Heart left ventricle (tissue), 13 donors: ENCODE data around the gene ERCC6L.

Experiments
- POLR2A ChIP-seq, 2 donors: fragments of 450-650 bp; IDR thresholded peaks; one replicate each; pipeline ENCODE4 v1.6.1; 2017; ENCODE audit warnings: antibody characterized with exemption in 2 of 2, mild to moderate bottlenecking in 2 of 2, moderate library complexity in 2 of 2
- TF ChIP-seq, protein P1 (sequence below), 12 donors: fragments of 200-600 bp; sonication (generic) in 4 of 12; IDR thresholded peaks; one replicate each; pipeline versions ENCODE4 v1.5.0 to v1.8.0; 2018 to 2022; ENCODE audit warnings: antibody characterized with exemption in 12 of 12, mild to moderate bottlenecking in 5 of 12
- donor health status: ischemic (EF 13 %, LVEDD 7.1; RV severe dilation, severe dysfunction).
- donor health status: DM: no; HTN: yes; CAD: no.
- donor health status: DM: no; HTN: no; CAD: no.
- donor health status: ischemic (EF 25% LVEDD 6.9; RV normal size, moderate dysfunction).
- donor health status: ischemic (EF 25% LVEDD 5.7; RV mildly dilated, moderate dysfunction).
- donor health status: ischemic (EF 35%, LVEDD 5.7; RV mildly dilated, moderate dysfunction).
- donor health status: nonischemic (EF 11% LVEDD 7.7; RV severe dilation, severe dysfunction).
- donor health status: DM: yes; HTN: yes; CAD: no.
- donor health status: PGD.
- donor health status: ischemic (EF 29% LVEDD 5.4; RV normal size, mild dysfunction).
- donor health status: nonischemic (EF 23%, LVEDD 6.1; RV moderate dilation, normal function).

- TF ChIP-seq, protein P1, sequence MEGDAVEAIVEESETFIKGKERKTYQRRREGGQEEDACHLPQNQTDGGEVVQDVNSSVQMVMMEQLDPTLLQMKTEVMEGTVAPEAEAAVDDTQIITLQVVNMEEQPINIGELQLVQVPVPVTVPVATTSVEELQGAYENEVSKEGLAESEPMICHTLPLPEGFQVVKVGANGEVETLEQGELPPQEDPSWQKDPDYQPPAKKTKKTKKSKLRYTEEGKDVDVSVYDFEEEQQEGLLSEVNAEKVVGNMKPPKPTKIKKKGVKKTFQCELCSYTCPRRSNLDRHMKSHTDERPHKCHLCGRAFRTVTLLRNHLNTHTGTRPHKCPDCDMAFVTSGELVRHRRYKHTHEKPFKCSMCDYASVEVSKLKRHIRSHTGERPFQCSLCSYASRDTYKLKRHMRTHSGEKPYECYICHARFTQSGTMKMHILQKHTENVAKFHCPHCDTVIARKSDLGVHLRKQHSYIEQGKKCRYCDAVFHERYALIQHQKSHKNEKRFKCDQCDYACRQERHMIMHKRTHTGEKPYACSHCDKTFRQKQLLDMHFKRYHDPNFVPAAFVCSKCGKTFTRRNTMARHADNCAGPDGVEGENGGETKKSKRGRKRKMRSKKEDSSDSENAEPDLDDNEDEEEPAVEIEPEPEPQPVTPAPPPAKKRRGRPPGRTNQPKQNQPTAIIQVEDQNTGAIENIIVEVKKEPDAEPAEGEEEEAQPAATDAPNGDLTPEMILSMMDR (IDR thresholded peaks at IDR 0.05), result no peak
- no peak for TF ChIP-seq POLR2A (IDR thresholded peaks at IDR 0.05)
These were observed 34.0 kb upstream of the ERCC6L start for GRCh38 chrX:72272868-72273267.
